OCI-LY1 (cell line): Measurements from ENCODE around the gene LARP4B.

Experiments used
- H2AFZ ChIP-seq: fragments of 200-600 bp; sonication (generic), shearing (Covaris generic); 2 replicates; pipeline ENCODE4 v1.6.0; 2014; ENCODE audit warnings: antibody characterized with exemption, mild to moderate bottlenecking, low read length
- H3F3A ChIP-seq: fragments of 200-600 bp; sonication (generic), shearing (Covaris generic); 2 replicates; pipeline ENCODE4 v1.6.0; 2014; ENCODE audit warnings: mild to moderate bottlenecking, antibody characterized with exemption, low read length, moderate library complexity; ENCODE audit not compliant: insufficient read depth
- H3K27ac ChIP-seq: fragments of 200-600 bp; sonication (generic); 2 replicates; pipeline ENCODE4 v1.5.1; 2014; ENCODE audit warnings: low read length, mixed run types, mild to moderate bottlenecking, low read depth; ENCODE audit not compliant: poor library complexity, severe bottlenecking
- H3K27me3 ChIP-seq: fragments of 200-600 bp; sonication (generic); 2 replicates; pipeline ENCODE4 v1.6.0; 2014; ENCODE audit warnings: antibody characterized with exemption, mild to moderate bottlenecking, low read length, moderate library complexity; ENCODE audit not compliant: insufficient read depth
- H3K36me3 ChIP-seq: fragments of 200-600 bp; sonication (generic); 2 replicates; pipeline ENCODE4 v1.6.1; 2014; ENCODE audit warnings: mild to moderate bottlenecking, antibody characterized with exemption, low read length, moderate library complexity, mixed read lengths; ENCODE audit not compliant: insufficient read depth
- H3K4me1 ChIP-seq: fragments of 200-600 bp; sonication (generic); 2 replicates; pipeline ENCODE4 v1.5.1; 2014; ENCODE audit warnings: mild to moderate bottlenecking, low read length, moderate library complexity; ENCODE audit not compliant: insufficient read depth, severe bottlenecking
- H3K4me2 ChIP-seq: fragments of 200-600 bp; sonication (generic), shearing (Covaris generic); 2 replicates; pipeline ENCODE4 v1.6.1; 2014; ENCODE audit warnings: low read length
- H3K4me3 ChIP-seq: fragments of 200-600 bp; sonication (generic); 2 replicates; pipeline ENCODE4 v1.5.1; 2014; ENCODE audit warnings: low read length, low read depth, mild to moderate bottlenecking, mixed read lengths; ENCODE audit not compliant: poor library complexity, severe bottlenecking
- H3K79me2 ChIP-seq: fragments of 200-600 bp; shearing (Covaris generic); 2 replicates; pipeline ENCODE4 v1.6.1; 2016; ENCODE audit warnings: mixed run types, low read length, mixed read lengths; ENCODE audit not compliant: insufficient read depth
- H3K9ac ChIP-seq: fragments of 200-600 bp; sonication (generic), shearing (Covaris generic); 2 replicates; pipeline ENCODE4 v1.6.1; 2014; ENCODE audit warnings: mild to moderate bottlenecking, low read length, mixed read lengths
- H3K9me2 ChIP-seq: fragments of 200-600 bp; sonication (generic), shearing (Covaris generic); 2 replicates; pipeline ENCODE4 v1.6.1; 2014; ENCODE audit warnings: low read depth, mild to moderate bottlenecking, low read length, mixed read lengths
- H3K9me3 ChIP-seq: fragments of 200-600 bp; shearing (Covaris generic); 2 replicates; pipeline ENCODE4 v1.6.1; 2014; ENCODE audit warnings: low read length, mixed read lengths
- H4K20me1 ChIP-seq: fragments of 200-600 bp; sonication (generic), shearing (Covaris generic); 2 replicates; pipeline ENCODE4 v1.6.0; 2016; ENCODE audit warnings: mild to moderate bottlenecking, low read length; ENCODE audit not compliant: insufficient read depth
- CTCF ChIP-seq: fragments of 200-600 bp; sonication (generic), shearing (Covaris generic); IDR thresholded peaks from 2 replicates; pipeline ENCODE4 v1.5.1; 2017; ENCODE audit warnings: mild to moderate bottlenecking, antibody characterized with exemption, low read length, moderate library complexity, mixed read lengths
- EZH2 ChIP-seq: fragments of 200-600 bp; sonication (generic), shearing (Covaris generic); IDR thresholded peaks from 2 replicates; pipeline ENCODE4 v1.8.0; 2017; ENCODE audit warnings: borderline replicate concordance, mixed run types, mild to moderate bottlenecking, antibody characterized with exemption, low read length, moderate library complexity, mixed read lengths

The LARP4B gene

GRCh38 chr10:844552-844951, 87.0 kb downstream of the LARP4B start:
- Histone ChIP-seq H3K27ac (no peak overlapping the region), H3K4me1 (no peaks in the 10 kb centered on the region), H3K9me2 (no peaks in the 10 kb centered on the region), H3K27me3 (no peaks in the 10 kb centered on the region), H3K9ac (no peak overlapping the region), H3K9me3 (no peaks in the 10 kb centered on the region), H3K4me3 (no peak overlapping the region), H4K20me1 (no peaks in the 10 kb centered on the region), H2AFZ (no peak overlapping the region), H3K79me2 (peaks cover 7% of the 10 kb centered on the region), H3K4me2 (no peak overlapping the region), H3K36me3 (peaks cover 87% of the 10 kb centered on the region), H3F3A (no peaks in the 10 kb centered on the region)
- TF ChIP-seq CTCF, result no peak
- no peak for TF ChIP-seq EZH2

- Histone ChIP-seq H4K20me1 (no peaks in the 10 kb centered on the region; the same call in 1 of the 2 replicates), H3K27ac (no peak overlapping the region), H3F3A (no peaks in the 10 kb centered on the region), H3K9me2 (no peaks in the 10 kb centered on the region), H3K4me1 (no peaks in the 10 kb centered on the region), H3K36me3 (peaks cover 87% of the 10 kb centered on the region), H3K79me2 (peaks cover 6% of the 10 kb centered on the region; the same call in 1 of the 2 replicates), H3K9me3 (no peaks in the 10 kb centered on the region), H3K4me2 (no peak overlapping the region), H3K4me3 (no peak overlapping the region), H3K9ac (no peak overlapping the region), H2AFZ (no peak overlapping the region), H3K27me3 (no peaks in the 10 kb centered on the region)
- TF ChIP-seq EZH2 (no peak), CTCF (no peak)
Observed at GRCh38 chr10:843703-844102, 87.8 kb downstream of the LARP4B start.

GRCh38 chr10:842795-843194, 88.7 kb downstream of the LARP4B start:
- H3K27me3 ChIP-seq, result no peaks in the 10 kb centered on the region
- H4K20me1 ChIP-seq, result no peaks in the 10 kb centered on the region; the same call in 1 of the 2 replicates
- no peak overlapping the region for H3K9ac ChIP-seq
- no peak overlapping the region for H2AFZ ChIP-seq
- peaks cover 8% of the 10 kb centered on the region; the same call in 1 of the 2 replicates for H3K79me2 ChIP-seq
- no peak overlapping the region for H3K4me2 ChIP-seq
- H3K27ac ChIP-seq, result no peak overlapping the region
- peaks cover 92% of the 10 kb centered on the region for H3K36me3 ChIP-seq
- no peaks in the 10 kb centered on the region for H3K4me1 ChIP-seq
- no peaks in the 10 kb centered on the region for H3K9me3 ChIP-seq
- H3F3A ChIP-seq, result no peaks in the 10 kb centered on the region
- no peak overlapping the region for H3K4me3 ChIP-seq
- TF ChIP-seq CTCF (no peak), EZH2 (no peak)
- no peaks in the 10 kb centered on the region for H3K9me2 ChIP-seq
